ENCODE data around the gene OSBP2. TPM values are rescaled to one million over a fixed set of nuclear protein-coding genes. Genes with fewer than 3 reads are reported as not detected.

Gene OSBP2
- total and polyA plus RNA-seq, 2 of the 13 experiments (the other 11 are each of a cell fraction or from before 2014, with no cell fraction given): 5.0 to 7.7 TPM

GRCh38 chr22:30833322-30833721 is 138.6 kb downstream of the OSBP2 start:
- peaks cover 5% of the 10 kb centered on the region; the same call in 1 of the 2 replicates for H3K9me3 ChIP-seq (ENCODE audit: low read length)
- no peaks in the 10 kb centered on the region for H3K4me1 ChIP-seq (ENCODE audit: insufficient read depth, low read length)
- no peak for FAIRE-seq
- intact Hi-C loops (cut with micrococcal nuclease; ENCODE audit: unreplicated experiment) (no loop called here), in situ Hi-C loops (cut with HindIII; ENCODE audit: extremely low pct_ligation_motif_present, low pct_unique_long_range_greater_than_20kb) (no loop called here)
- 60% methylated on average over 2 of the region's 2 CpGs for WGBS (ENCODE audit: low lambda C conversion rate)
- TF ChIP-seq ZNF253 (CRISPR knock-in tag; IDR thresholded peaks at IDR 0.05; ENCODE audit: borderline replicate concordance) (no peak), BRD4 (CRISPR knock-in tag; IDR thresholded peaks at IDR 0.05) (no peak), ZNF605 (CRISPR knock-in tag; IDR thresholded peaks at IDR 0.05) (no peak), ZNF354B (CRISPR knock-in tag; IDR thresholded peaks at IDR 0.05) (no peak), TOE1 (CRISPR knock-in tag; IDR thresholded peaks at IDR 0.05) (no peak), ZIK1 (CRISPR knock-in tag; IDR thresholded peaks at IDR 0.05; ENCODE audit: borderline replicate concordance, low read depth) (no peak), ARID4A (CRISPR knock-in tag; IDR thresholded peaks at IDR 0.05; ENCODE audit: borderline replicate concordance) (no peak), BATF2 (CRISPR knock-in tag; IDR thresholded peaks at IDR 0.05) (no peak)
- H4K20me1 ChIP-seq (ENCODE audit: insufficient read depth, low read length): no peaks in the 10 kb centered on the region
- no peak overlapping the region for H3K9ac ChIP-seq (ENCODE audit: insufficient read depth, low read depth, low read length)
- H3K27me3 ChIP-seq (ENCODE audit: control insufficient read depth in 1 of 2, insufficient read depth in 2 of 2, low read length in 2 of 2): peaks cover 0 to 14% of the 10 kb centered on the region in 2 experiments; a peak in 2 of 5 replicates
- no peak for DNase-seq (ENCODE audit: low spot score)
- no TSS peak for BruUV-seq (replicated peaks)
- no peaks in the 10 kb centered on the region for H3K79me2 ChIP-seq (ENCODE audit: insufficient read depth, low read length)
- no peak for ATAC-seq
- H3K4me3 ChIP-seq (replicated peaks in 1 of 3; ENCODE audit: insufficient read depth in 1 of 3, low read depth in 2 of 3, low read length in 3 of 3): no peak overlapping the region
- no peak overlapping the region for H3K4me2 ChIP-seq (ENCODE audit: low read depth, low read length)
- H3K27ac ChIP-seq (ENCODE audit: extremely low read length, insufficient read depth, low read length): no peak overlapping the region
- ChIA-PET CTCF (ENCODE audit: low intra/inter-chr PET ratio, low total read pairs) (no interaction called here), POLR2A (no interaction called here)
- no peaks in the 10 kb centered on the region for H3K36me3 ChIP-seq (replicated peaks in 1 of 2; ENCODE audit: control insufficient read depth in 1 of 2, insufficient read depth in 2 of 2, low read length in 2 of 2)
- no peak overlapping the region for H2AFZ ChIP-seq (ENCODE audit: low read length)
